Psoas muscle (tissue), 8 donors: ENCODE data around the gene IRAK3. TPM values are rescaled to one million over a fixed set of nuclear protein-coding genes. Genes with fewer than 3 reads are reported as not detected.
A peak's percentile ranks its signal among the peaks of the same experiment; 100 is the strongest.

ENCODE experiments used
- ATAC-seq, 4 donors: fragments of 200-7000 bp; cut with Tn5 transposase; one replicate each; pipeline ENCODE4 v1.9.1; 2020; ENCODE audit warnings: moderate library complexity in 3 of 4, mild to moderate bottlenecking in 2 of 4
- DNase-seq, 2 donors: peaks; one replicate each; pipeline ENCODE4 v3.0.0-alpha.2; 2020
- H3K27ac ChIP-seq: fragments of 200-600 bp; one replicate; pipeline ENCODE4 v1.8.0; 2022
- H3K27me3 ChIP-seq, 3 donors: fragments of 200-600 bp in 1 of 3; one replicate each; pipeline versions ENCODE4 v1.6.1 to v1.8.0; 2013 to 2022; ENCODE audit warnings: low read length in 2 of 3, mild to moderate bottlenecking in 2 of 3, moderate library complexity in 1 of 3; ENCODE audit not compliant: insufficient read depth in 3 of 3
- H3K36me3 ChIP-seq, 2 donors: fragments of 200-600 bp in 1 of 2; one replicate each; pipeline versions ENCODE4 v1.6.1 to v1.8.0; 2013 to 2022; ENCODE audit warnings: low read depth in 1 of 2, mild to moderate bottlenecking in 1 of 2, moderate library complexity in 1 of 2; ENCODE audit not compliant: insufficient read depth in 1 of 2
- H3K4me1 ChIP-seq: fragments of 200-600 bp; one replicate; pipeline ENCODE4 v1.8.0; 2022
- H3K4me3 ChIP-seq: fragments of 200-600 bp; one replicate; pipeline ENCODE4 v1.8.0; 2022; ENCODE audit warnings: mild to moderate bottlenecking
- H3K9me3 ChIP-seq: fragments of 200-600 bp; one replicate; pipeline ENCODE4 v1.8.0; 2022
- CTCF ChIP-seq: fragments of 200-600 bp; IDR thresholded peaks from one replicate; pipeline ENCODE4 v1.8.0; 2022; ENCODE audit warnings: antibody characterized with exemption
- WGBS, 3 donors: extraction: QIAGEN DNeasy Blood & Tissue Kit; methylation state at CpG; one replicate each; pipeline versions ENCODE4 v1.1.6 to v1.1.7; 2013; 5-methylcytosine and 5-hydroxymethylcytosine counted together
- intact Hi-C, 2 donors: fragments of 100-400 bp; cut with DNase I; formaldehyde crosslinking; loops; one replicate each; pipeline versions ENCODE4 v1.11.0 to v1.14.2; 2022
- long read RNA-seq, 2 donors: library from polyadenylated mRNA; unstranded; transcript quantifications; one replicate each; pipeline ENCODE4 v2.0.0, GENCODE V29; 2021
- polyA plus RNA-seq, 3 donors: library from polyadenylated mRNA; stranded (reverse); fragments of 200-250 nt; gene quantifications; one replicate each; pipeline ENCODE4 v1.2.3, GENCODE V29; 2013
- total RNA-seq, 4 donors: library from RNA; stranded (reverse); fragmentation: NEBNext Ultra II Directional in 2 of 4; extraction: Animal tissue kit (Norgen Biotek cat#: 25700) in 2 of 4; gene quantifications; one replicate each; pipeline versions ENCODE4 v1.2.1 to v1.2.4, GENCODE V29; 2021 to 2023
- donor health status: healthy with polysubstance abuse.
- donor health status: DM: no; HTN: no; CAD: no; lungs with moderate emphysema.
- donor health status: Bipolar disorder and iron deficiency.
- donor health status: healthy.
- donor health status: DM: yes; HTN: yes; CAD: no.
- donor health status: DM: no; HTN: no; CAD: no.
- donor health status: DM: no; HTN: no; CAD: no.
- donor health status: DM: yes; HTN: yes; CAD: no.

The IRAK3 gene, protein sequence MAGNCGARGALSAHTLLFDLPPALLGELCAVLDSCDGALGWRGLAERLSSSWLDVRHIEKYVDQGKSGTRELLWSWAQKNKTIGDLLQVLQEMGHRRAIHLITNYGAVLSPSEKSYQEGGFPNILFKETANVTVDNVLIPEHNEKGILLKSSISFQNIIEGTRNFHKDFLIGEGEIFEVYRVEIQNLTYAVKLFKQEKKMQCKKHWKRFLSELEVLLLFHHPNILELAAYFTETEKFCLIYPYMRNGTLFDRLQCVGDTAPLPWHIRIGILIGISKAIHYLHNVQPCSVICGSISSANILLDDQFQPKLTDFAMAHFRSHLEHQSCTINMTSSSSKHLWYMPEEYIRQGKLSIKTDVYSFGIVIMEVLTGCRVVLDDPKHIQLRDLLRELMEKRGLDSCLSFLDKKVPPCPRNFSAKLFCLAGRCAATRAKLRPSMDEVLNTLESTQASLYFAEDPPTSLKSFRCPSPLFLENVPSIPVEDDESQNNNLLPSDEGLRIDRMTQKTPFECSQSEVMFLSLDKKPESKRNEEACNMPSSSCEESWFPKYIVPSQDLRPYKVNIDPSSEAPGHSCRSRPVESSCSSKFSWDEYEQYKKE
- 1 to 10 TPM; 1.5 to 4.0 (median 3.6) TPM for total RNA-seq
- 1 to 10 TPM in 2 of 3 donors, under 1 TPM in 1; 0.97 to 2.2 (median 1.3) TPM for polyA plus RNA-seq
- long read RNA-seq, donor 1, full-length matches to known transcripts = 1 of 1 reads
- long read RNA-seq, donor 1, partial matches to known transcripts = 0 of 1 reads
- long read RNA-seq, donor 1, other reads (novel, unspliced or antisense) = 0 of 1 reads
- long read RNA-seq, donor 2, partial matches to known transcripts = 1 of 3 reads
- long read RNA-seq, donor 2, other reads (novel, unspliced or antisense) = 2 of 3 reads

GRCh38 chr12:66188584-66189485 is at the start of gene IRAK3:
Gene IRAK3, plus strand, starts transcription at chr12:66189214. Its CDS starts 86 bp downstream, at chr12:66189300.
- 19 to 27% (median 22%) methylated on average over 59 to 82 of the region's 82 CpGs for WGBS, 3 donors
- H3K27ac ChIP-seq = peak within 1 kb of the TSS; percentile 73
- ATAC-seq = peak; percentile 59 to 91 (median 86)
- no peaks in the 10 kb centered on the region for H3K36me3 ChIP-seq
- no peak for TF ChIP-seq CTCF
- DNase-seq = peak; percentile 89 to 93
- H3K27me3 ChIP-seq = peaks cover 0 to 41% (median 6%) of the 10 kb centered on the region in 3 donors
- H3K4me1 ChIP-seq = no peaks in the 10 kb centered on the region
- intact Hi-C loops = no loop called here
- H3K9me3 ChIP-seq = no peaks in the 10 kb centered on the region
- H3K4me3 ChIP-seq = peak within 1 kb of the TSS; percentile 66

DNA sequence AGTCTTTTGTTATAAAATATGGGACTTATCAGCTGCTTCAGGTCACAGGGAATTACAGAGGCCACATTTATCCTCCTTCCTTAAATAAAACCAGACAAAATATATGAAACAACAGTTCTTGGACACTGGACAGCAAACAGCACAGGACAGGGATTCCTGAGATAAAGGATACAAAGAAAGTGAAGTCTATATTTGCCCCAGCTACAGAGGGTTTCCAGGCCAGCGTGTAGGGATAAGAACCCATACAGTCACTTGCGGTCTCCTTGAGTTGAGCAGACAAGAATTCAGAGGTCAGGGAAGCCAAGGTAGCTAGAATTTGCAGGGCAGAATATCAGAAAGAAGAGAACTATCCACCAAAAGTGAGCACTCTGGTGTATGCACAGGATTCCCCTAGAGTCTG is 49.7 kb upstream of the IRAK3 start:
- H3K27me3 ChIP-seq = no peaks in the 10 kb centered on the region
- ATAC-seq (no peak), DNase-seq (no peak)
- peaks cover 11 to 58% of the 10 kb centered on the region in 2 donors for H3K36me3 ChIP-seq
- H3K4me3 ChIP-seq = no peak overlapping the region
- 98 to 100% (median 99%) methylated on average over 2 of the region's 2 CpGs for WGBS, 3 donors
- TF ChIP-seq CTCF = no peak
- no peak overlapping the region for H3K27ac ChIP-seq
- peaks cover 12% of the 10 kb centered on the region for H3K9me3 ChIP-seq
- no peaks in the 10 kb centered on the region for H3K4me1 ChIP-seq
- intact Hi-C loops = no loop called here

DNA sequence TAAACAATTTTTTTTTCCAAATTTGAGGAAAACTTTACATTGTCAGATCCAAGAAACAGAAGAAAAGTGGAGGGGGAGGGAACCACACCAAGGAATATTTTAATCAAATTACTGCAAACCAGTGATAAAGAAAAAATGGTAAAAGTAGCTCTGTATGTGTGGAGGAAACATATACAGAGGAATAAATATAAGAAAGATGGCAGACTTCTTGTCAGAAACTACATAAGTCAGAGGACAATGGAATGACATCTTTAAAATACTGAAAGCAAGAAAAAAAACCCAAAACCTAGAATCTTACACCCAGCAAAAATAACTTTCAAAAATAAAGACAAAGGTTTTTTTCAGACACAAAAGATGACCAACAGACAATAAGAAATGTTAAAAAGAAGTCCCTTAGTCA is 48.3 kb upstream of the IRAK3 start:
- H3K27ac ChIP-seq = no peak overlapping the region
- H3K4me3 ChIP-seq = no peak overlapping the region
- peaks cover 12% of the 10 kb centered on the region for H3K9me3 ChIP-seq
- intact Hi-C loops = loop anchor here in 1 of 2 donors (10.0 kb wide), 1 partner anchor 264 kb away; no protein-coding TSS in a partner anchor
- no peak for TF ChIP-seq CTCF
- peaks cover 11 to 62% of the 10 kb centered on the region in 2 donors for H3K36me3 ChIP-seq
- ATAC-seq (no peak), DNase-seq (no peak)
- H3K4me1 ChIP-seq = no peaks in the 10 kb centered on the region
- no peaks in the 10 kb centered on the region for H3K27me3 ChIP-seq

DNA sequence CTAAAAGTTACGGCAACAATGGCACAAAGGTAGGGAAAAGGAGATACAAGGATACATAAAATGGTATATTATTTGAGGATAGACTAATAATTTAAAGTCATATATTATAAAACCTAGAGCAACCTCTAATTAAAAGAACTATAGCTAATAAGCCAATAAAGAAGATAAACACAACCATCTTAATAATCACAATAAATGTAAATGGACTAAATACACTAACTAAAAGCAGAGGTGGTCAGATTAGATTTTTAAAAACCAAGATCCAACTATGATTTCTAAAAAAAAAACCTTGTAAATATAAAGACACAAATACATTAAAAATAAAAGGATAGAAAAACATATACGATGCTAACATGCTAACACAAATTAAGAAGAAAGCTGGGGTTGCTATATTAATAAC is 47.7 kb upstream of the IRAK3 start:
- no peak for ATAC-seq
- Histone ChIP-seq H3K27me3 (no peaks in the 10 kb centered on the region), H3K4me1 (no peaks in the 10 kb centered on the region)

More for the DNA sequence above, 47.7 kb upstream of the IRAK3 start:
- WGBS, 3 donors = 97 to 98% (median 98%) methylated on average over 2 of the region's 2 CpGs
- Histone ChIP-seq H3K9me3 (peaks cover 12% of the 10 kb centered on the region), H3K36me3 (peaks cover 11 to 65% of the 10 kb centered on the region in 2 donors), H3K27ac (no peak overlapping the region), H3K4me3 (no peak overlapping the region)
- intact Hi-C loops = loop anchor here in 1 of 2 donors (10.0 kb wide), 1 partner anchor 264 kb away; no protein-coding TSS in a partner anchor
- no peak for DNase-seq
- TF ChIP-seq CTCF = no peak
